HG02938 (cell line): ENCODE results near the gene STK35.

ENCODE experiments used
- ATAC-seq: cut with Tn5 transposase; IDR thresholded peaks from one replicate; pipeline ENCODE4 v1.9.1; 2021; ENCODE audit warnings: mild to moderate bottlenecking, moderate library complexity; ENCODE audit not compliant: unreplicated experiment

The STK35 gene

GRCh38 chr20:2101057-2101864 lies at the start of gene STK35:
STK35 (plus strand) TSS chr20:2101827; CDS start chr20:2101882, 55 bp downstream.
- peak; percentile 30 for ATAC-seq

- ATAC-seq = no peak
These were observed 49.7 kb upstream of the STK35 start for GRCh38 chr20:2051946-2052345.

GRCh38 chr20:2052741-2053140 lies 48.9 kb upstream of the STK35 start:
- no peak for ATAC-seq

- ATAC-seq = no peak
These were observed 48.0 kb upstream of the STK35 start for GRCh38 chr20:2053615-2054014.

- ATAC-seq = no peak
These were observed 46.7 kb upstream of the STK35 start for GRCh38 chr20:2054911-2055310.

- ATAC-seq = no peak
These were observed 42.2 kb upstream of the STK35 start for GRCh38 chr20:2059411-2059810.

- ATAC-seq = no peak
These were observed 36.5 kb upstream of the STK35 start for GRCh38 chr20:2065099-2065498.

- ATAC-seq = no peak
These were observed 35.0 kb upstream of the STK35 start for GRCh38 chr20:2066461-2067122.

GRCh38 chr20:2080532-2081224 lies 20.9 kb upstream of the STK35 start:
- ATAC-seq = no peak

GRCh38 chr20:2084703-2085102 lies 16.9 kb upstream of the STK35 start:
- ATAC-seq = no peak

- ATAC-seq = no peak
These were observed 15.2 kb upstream of the STK35 start for GRCh38 chr20:2086177-2086979.

- ATAC-seq = no peak
These were observed 14.6 kb upstream of the STK35 start for GRCh38 chr20:2086980-2087377.

GRCh38 chr20:2088891-2089290 lies 12.7 kb upstream of the STK35 start:
- no peak for ATAC-seq

- ATAC-seq = no peak
These were observed 12.2 kb upstream of the STK35 start for GRCh38 chr20:2089447-2089846.

- ATAC-seq = no peak
These were observed 8.4 kb upstream of the STK35 start for GRCh38 chr20:2093159-2093781.

- ATAC-seq = no peak
These were observed 7.7 kb upstream of the STK35 start for GRCh38 chr20:2093883-2094282.

- peak; percentile 79 for ATAC-seq
These were observed 398 bp downstream of the STK35 start for GRCh38 chr20:2101865-2102584.

- peak; percentile 51 for ATAC-seq
These were observed 1.2 kb downstream of the STK35 start for GRCh38 chr20:2102585-2103460.
